K562 (cell line): ENCODE results near the gene FUZ. TPM values are rescaled to one million over a fixed set of nuclear protein-coding genes. Genes with fewer than 3 reads are reported as not detected.

Experiments
- ARID1B ChIP-seq: fragments of 450-650 bp; IDR thresholded peaks from 2 replicates; pipeline ENCODE4 v1.6.1; 2016; ENCODE audit warnings: antibody characterized with exemption, mild to moderate bottlenecking, inconsistent platforms
- ATF7 ChIP-seq: fragments of 450-650 bp; IDR thresholded peaks from 2 replicates; pipeline ENCODE4 v1.7.1; 2014; ENCODE audit warnings: mild to moderate bottlenecking, moderate library complexity
- BMI1 ChIP-seq: fragments of 150-350 bp; IDR thresholded peaks from 2 replicates; pipeline ENCODE4 v1.6.1; 2014; ENCODE audit warnings: low read length
- CBX8 ChIP-seq: fragments of 200-600 bp; sonication (generic); IDR thresholded peaks from 2 replicates; pipeline ENCODE4 v1.6.1; 2012; ENCODE audit warnings: borderline replicate concordance, mixed run types, low read depth, mild to moderate bottlenecking, moderate library complexity, mixed read lengths, low read length, control low read depth, inconsistent platforms; ENCODE audit not compliant: poor library complexity, severe bottlenecking; ENCODE audit errors: extremely low read depth
- HNRNPL ChIP-seq: fragments of 200-400 bp; formaldehyde crosslinking; IDR thresholded peaks from 2 replicates; pipeline ENCODE4 v1.6.1; 2017; ENCODE audit warnings: low read depth, mild to moderate bottlenecking, low read length
- KLF13 ChIP-seq: fragments of 450-650 bp; IDR thresholded peaks from 2 replicates; pipeline ENCODE4 v1.6.1; 2016; ENCODE audit warnings: missing genetic modification characterization, low read depth, mild to moderate bottlenecking, missing compliant biosample characterization, moderate library complexity, borderline replicate concordance
- LARP7 ChIP-seq: fragments of 450-650 bp; IDR thresholded peaks from 2 replicates; pipeline ENCODE4 v1.6.1; 2016
- MED1 ChIP-seq: sonication (generic); formaldehyde crosslinking; IDR thresholded peaks from 2 replicates; pipeline ENCODE4 v1.8.1; 2023; ENCODE audit warnings: missing genetic modification reagents, borderline replicate concordance
- MIER1 ChIP-seq: fragments of 450-650 bp; IDR thresholded peaks from 2 replicates; pipeline ENCODE4 v1.6.1; 2016; ENCODE audit warnings: antibody characterized with exemption, mild to moderate bottlenecking, low read depth
- NCOR1 ChIP-seq: fragments of 450-650 bp; IDR thresholded peaks from 2 replicates; pipeline ENCODE4 v1.6.1; 2016; ENCODE audit warnings: mild to moderate bottlenecking, moderate library complexity
- NFE2L1 ChIP-seq: fragments of 450-650 bp; IDR thresholded peaks from 2 replicates; pipeline ENCODE4 v1.6.1; 2016; ENCODE audit warnings: missing genetic modification characterization, low read depth, mild to moderate bottlenecking, missing compliant biosample characterization, moderate library complexity, borderline replicate concordance
- POLR2A ChIP-seq: fragments of 450-650 bp; conservative IDR thresholded peaks from 2 replicates; pipeline ENCODE4 v1.6.1; 2016
- PRMT5 ChIP-seq: sonication (generic); formaldehyde crosslinking; IDR thresholded peaks from 2 replicates; pipeline ENCODE4 v1.5.0; 2020; ENCODE audit warnings: missing genetic modification reagents
- PYGO2 ChIP-seq: fragments of 450-650 bp; IDR thresholded peaks from 2 replicates; pipeline ENCODE4 v1.6.1; 2016; ENCODE audit warnings: mild to moderate bottlenecking, missing genetic modification characterization, moderate library complexity, missing compliant biosample characterization
- SOX6 ChIP-seq: fragments of 450-650 bp; IDR thresholded peaks from 2 replicates; pipeline ENCODE4 v1.6.1; 2014; ENCODE audit warnings: mild to moderate bottlenecking
- SRF ChIP-seq, 2 experiments: fragments of 250-450, 450-650 bp in 1 of 2; sonication (Bioruptor Pico) in 1 of 2; sonication (generic) in 1 of 2; formaldehyde crosslinking; IDR thresholded peaks; 2 replicates each; pipeline versions ENCODE4 v1.5.0 to v1.5.1; 2020 to 2022; ENCODE audit warnings: mild to moderate bottlenecking in 1 of 2, missing genetic modification reagents in 1 of 2
- TAF7 ChIP-seq: fragments of 450-650 bp; IDR thresholded peaks from 2 replicates; pipeline ENCODE4 v1.6.1; 2016; ENCODE audit warnings: missing genetic modification characterization, missing compliant biosample characterization
- TBP ChIP-seq: optimal IDR thresholded peaks from 2 replicates; pipeline ENCODE3; 2011; ENCODE audit warnings: low read depth, low read length, improper control_type of control experiment
- TEAD1 ChIP-seq, 2 experiments: fragments of 450-650 bp in 1 of 2; sonication (generic) in 1 of 2; formaldehyde crosslinking; IDR thresholded peaks; 2 replicates each; pipeline versions ENCODE4 v1.4.0 to v1.8.0; 2020 to 2022; ENCODE audit warnings: mild to moderate bottlenecking in 2 of 2, missing genetic modification reagents in 1 of 2
- ZNF764 ChIP-seq: fragments of 250-450 bp; sonication (Bioruptor Pico); IDR thresholded peaks from 2 replicates; pipeline ENCODE4 v1.4.0; 2020; ENCODE audit warnings: low read depth, mild to moderate bottlenecking, moderate library complexity
- ZNF77 ChIP-seq: fragments of 250-450 bp; sonication (Bioruptor Pico); IDR thresholded peaks from 2 replicates; pipeline ENCODE4 v1.5.0; 2020
- polyA plus RNA-seq, 8 experiments: library from polyadenylated mRNA; depleted of rRNA in 4 of 8; stranded (reverse) in 5 of 8; unstranded in 3 of 8; fragments of >200 nt; fragmentation: Nextera tagmentation in 2 of 8; fragmentation: Illumina TruSeq in 1 of 8; extraction: Ambion mirVana in 2 of 8; extraction: Trizol in 1 of 8; gene quantifications; 2 replicates each; pipeline versions ENCODE4 v1.2.1 to v1.2.3, GENCODE V29; 2011 to 2014; ENCODE audit warnings: inconsistent platforms in 1 of 8, missing spikeins in 1 of 8
- total RNA-seq, 7 experiments: library from RNA; depleted of rRNA in 6 of 7; stranded (reverse); fragments of >200 nt in 6 of 7; fragmentation: Illumina TruSeq in 2 of 7; extraction: Trizol in 2 of 7; gene quantifications; 2 replicates each; pipeline versions ENCODE4 v1.2.1 to v1.2.3, GENCODE V29; 2011 to 2021; ENCODE audit warnings: low replicate concordance in 1 of 7
- TF ChIP-seq, protein P1 (sequence below): fragments of 250-450 bp; sonication (Bioruptor Pico); IDR thresholded peaks from 2 replicates; pipeline ENCODE4 v1.8.0; 2022; ENCODE audit warnings: inconsistent platforms, mild to moderate bottlenecking, moderate library complexity, borderline replicate concordance
- TF ChIP-seq, protein P2 (sequence below), 3 experiments: IDR thresholded peaks in 2 of 3; conservative IDR thresholded peaks in 1 of 3; 2 replicates each; pipeline ENCODE4 v1.5.1; 2011 to 2012; ENCODE audit warnings: low read length in 3 of 3, mild to moderate bottlenecking in 3 of 3, control low read depth in 2 of 3, improper control_type of control experiment in 1 of 3, inconsistent platforms in 1 of 3, low read depth in 1 of 3, mixed read lengths in 1 of 3, moderate library complexity in 1 of 3; ENCODE audit not compliant: insufficient read depth in 2 of 3
- TF ChIP-seq, protein P3 (sequence below): sonication (generic); formaldehyde crosslinking; IDR thresholded peaks from 2 replicates; pipeline ENCODE4 v1.8.0; 2022; ENCODE audit warnings: mild to moderate bottlenecking, missing genetic modification reagents

Gene FUZ
- total and polyA plus RNA-seq, 9 of the 15 experiments (the other 6 are each of a cell fraction or from before 2014, with no cell fraction given) = 0.17 to 7.6 (median 3.6) TPM; not detected in 1

DNA sequence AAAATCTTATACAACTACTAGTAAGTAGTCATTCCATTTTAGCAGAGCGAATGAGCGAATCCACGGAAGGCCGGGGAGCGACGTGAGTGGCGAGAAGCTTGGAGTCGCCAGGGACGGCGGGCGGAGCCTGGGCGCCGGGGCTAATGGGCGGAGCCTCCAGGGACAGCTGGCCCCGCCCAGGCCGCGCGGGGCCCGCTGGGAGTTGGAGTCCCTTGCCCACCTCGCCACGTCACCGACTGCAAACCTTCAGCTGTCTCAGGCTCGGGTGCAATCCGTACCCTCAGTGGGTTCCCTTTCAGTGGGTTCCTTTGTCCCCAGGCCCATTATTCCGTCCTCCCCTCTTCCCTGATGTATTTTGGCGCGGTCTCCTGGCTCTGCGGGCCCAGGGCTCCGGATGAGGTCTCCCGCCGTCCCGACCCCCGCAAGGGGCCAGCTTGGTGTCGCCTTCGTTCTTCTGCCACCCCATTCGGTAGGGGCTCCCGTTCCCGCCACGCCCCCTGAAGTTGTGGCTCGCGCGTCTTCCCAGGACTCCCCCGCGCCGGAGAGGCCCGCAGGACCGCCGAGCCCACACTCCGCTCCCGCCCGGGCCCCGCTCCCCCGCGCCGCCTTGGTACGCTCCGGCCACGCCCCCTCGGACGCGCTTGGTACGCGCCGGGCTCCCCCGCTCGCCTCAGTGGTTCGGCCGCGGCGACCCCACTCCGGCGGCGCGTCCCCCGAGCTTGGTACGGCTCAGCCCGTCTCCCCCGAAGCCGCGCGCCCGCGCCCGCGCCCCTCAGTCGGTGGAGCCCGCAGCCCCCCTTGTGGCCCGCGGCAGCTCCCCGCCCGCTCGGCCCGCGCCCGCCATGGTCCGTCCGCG, 37.6 kb upstream of the FUZ start, which contains the start of gene PTOV1 (continued):
- TF ChIP-seq CBX8 (no peak), SRF (CRISPR knock-in tag; IDR thresholded peaks at IDR 0.05) (no peak), ZNF77 (CRISPR knock-in tag) (no peak), NCOR1 (0 out of 2 replicates have a peak, but pooled peaks have one; percentile 16), HNRNPL (0 out of 2 replicates have a peak, but pooled peaks have one; percentile 57), ARID1B (peak; percentile 43; the same call in 1 of the 2 replicates), TEAD1 (CRISPR knock-in tag; IDR thresholded peaks at IDR 0.05) (peak; percentile 45 to 90; a peak in 2 of 4 replicates), PYGO2 (no peak), SOX6 (peak; percentile 47), TBP (peak; percentile 76), NFE2L1 (tag) (no peak), MIER1 (no peak), PRMT5 (CRISPR knock-in tag) (no peak; the same call in 1 of the 2 replicates), LARP7 (no peak; the same call in 1 of the 2 replicates), TAF7 (tag) (peak; percentile 58), MED1 (no peak), ATF7 (peak; percentile 99), KLF13 (tag) (peak; percentile 95), ZNF764 (CRISPR knock-in tag) (no peak), BMI1 (no peak), POLR2A (peak; percentile 81)
- TF ChIP-seq, protein P1, sequence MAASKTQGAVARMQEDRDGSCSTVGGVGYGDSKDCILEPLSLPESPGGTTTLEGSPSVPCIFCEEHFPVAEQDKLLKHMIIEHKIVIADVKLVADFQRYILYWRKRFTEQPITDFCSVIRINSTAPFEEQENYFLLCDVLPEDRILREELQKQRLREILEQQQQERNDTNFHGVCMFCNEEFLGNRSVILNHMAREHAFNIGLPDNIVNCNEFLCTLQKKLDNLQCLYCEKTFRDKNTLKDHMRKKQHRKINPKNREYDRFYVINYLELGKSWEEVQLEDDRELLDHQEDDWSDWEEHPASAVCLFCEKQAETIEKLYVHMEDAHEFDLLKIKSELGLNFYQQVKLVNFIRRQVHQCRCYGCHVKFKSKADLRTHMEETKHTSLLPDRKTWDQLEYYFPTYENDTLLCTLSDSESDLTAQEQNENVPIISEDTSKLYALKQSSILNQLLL (CRISPR knock-in tag) = no peak
- TF ChIP-seq, protein P2, sequence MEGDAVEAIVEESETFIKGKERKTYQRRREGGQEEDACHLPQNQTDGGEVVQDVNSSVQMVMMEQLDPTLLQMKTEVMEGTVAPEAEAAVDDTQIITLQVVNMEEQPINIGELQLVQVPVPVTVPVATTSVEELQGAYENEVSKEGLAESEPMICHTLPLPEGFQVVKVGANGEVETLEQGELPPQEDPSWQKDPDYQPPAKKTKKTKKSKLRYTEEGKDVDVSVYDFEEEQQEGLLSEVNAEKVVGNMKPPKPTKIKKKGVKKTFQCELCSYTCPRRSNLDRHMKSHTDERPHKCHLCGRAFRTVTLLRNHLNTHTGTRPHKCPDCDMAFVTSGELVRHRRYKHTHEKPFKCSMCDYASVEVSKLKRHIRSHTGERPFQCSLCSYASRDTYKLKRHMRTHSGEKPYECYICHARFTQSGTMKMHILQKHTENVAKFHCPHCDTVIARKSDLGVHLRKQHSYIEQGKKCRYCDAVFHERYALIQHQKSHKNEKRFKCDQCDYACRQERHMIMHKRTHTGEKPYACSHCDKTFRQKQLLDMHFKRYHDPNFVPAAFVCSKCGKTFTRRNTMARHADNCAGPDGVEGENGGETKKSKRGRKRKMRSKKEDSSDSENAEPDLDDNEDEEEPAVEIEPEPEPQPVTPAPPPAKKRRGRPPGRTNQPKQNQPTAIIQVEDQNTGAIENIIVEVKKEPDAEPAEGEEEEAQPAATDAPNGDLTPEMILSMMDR (IDR thresholded peaks at IDR 0.05 in 2 of 3, conservative IDR thresholded peaks at IDR 0.05 in 1 of 3; ENCODE audit: insufficient read depth in 2 of 3, low read depth in 1 of 3, low read length in 3 of 3) = peak in 1 of 3 experiments; percentile 9; a peak in 1 of 6 replicates
- TF ChIP-seq, protein P3, sequence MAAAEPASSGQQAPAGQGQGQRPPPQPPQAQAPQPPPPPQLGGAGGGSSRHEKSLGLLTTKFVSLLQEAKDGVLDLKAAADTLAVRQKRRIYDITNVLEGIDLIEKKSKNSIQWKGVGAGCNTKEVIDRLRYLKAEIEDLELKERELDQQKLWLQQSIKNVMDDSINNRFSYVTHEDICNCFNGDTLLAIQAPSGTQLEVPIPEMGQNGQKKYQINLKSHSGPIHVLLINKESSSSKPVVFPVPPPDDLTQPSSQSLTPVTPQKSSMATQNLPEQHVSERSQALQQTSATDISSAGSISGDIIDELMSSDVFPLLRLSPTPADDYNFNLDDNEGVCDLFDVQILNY = no peak
